Superior temporal gyrus (tissue), 1 donor: ENCODE measurements around the gene CLIC5.

Experiments
- DNase-seq: peaks from one replicate; pipeline ENCODE4 v3.0.0-alpha.2; 2016; ENCODE audit errors: extremely low spot score

Gene CLIC5

GRCh38 chr6:46015119-46015968 is at the start of gene CLIC5:
Gene CLIC5, minus strand, starts transcription at chr6:46015860. Its CDS starts 318 bp downstream, at chr6:46015542.
- no peak for DNase-seq

- no peak for DNase-seq
Measured at GRCh38 chr6:46062991-46063390, 47.3 kb upstream of the CLIC5 start.

GRCh38 chr6:46062312-46062711 is 46.7 kb upstream of the CLIC5 start:
- DNase-seq = no peak

- no peak for DNase-seq
Measured at GRCh38 chr6:46061497-46061896, 45.8 kb upstream of the CLIC5 start.

- no peak for DNase-seq
Measured at GRCh38 chr6:46059608-46060007, 43.9 kb upstream of the CLIC5 start.

DNA sequence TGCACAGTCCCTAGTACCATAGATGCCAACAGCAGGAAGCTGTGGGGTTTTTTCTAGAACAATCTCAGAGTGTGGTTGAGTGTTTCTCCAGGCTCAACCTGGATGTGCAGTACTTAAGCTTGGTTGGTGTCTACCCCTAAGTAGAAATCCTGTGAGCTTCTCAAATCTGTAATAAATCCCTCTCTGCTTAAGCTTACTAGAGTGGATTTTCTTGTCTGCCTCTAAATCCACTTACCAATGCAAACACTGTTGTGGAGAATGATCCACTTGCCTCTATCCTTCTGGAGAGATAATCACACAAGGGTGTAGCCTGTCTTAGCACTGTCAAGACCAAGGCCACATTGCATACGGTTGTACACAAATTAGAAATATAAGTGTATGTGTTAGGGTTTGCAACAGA is 43.3 kb upstream of the CLIC5 start:
- DNase-seq = no peak

DNA sequence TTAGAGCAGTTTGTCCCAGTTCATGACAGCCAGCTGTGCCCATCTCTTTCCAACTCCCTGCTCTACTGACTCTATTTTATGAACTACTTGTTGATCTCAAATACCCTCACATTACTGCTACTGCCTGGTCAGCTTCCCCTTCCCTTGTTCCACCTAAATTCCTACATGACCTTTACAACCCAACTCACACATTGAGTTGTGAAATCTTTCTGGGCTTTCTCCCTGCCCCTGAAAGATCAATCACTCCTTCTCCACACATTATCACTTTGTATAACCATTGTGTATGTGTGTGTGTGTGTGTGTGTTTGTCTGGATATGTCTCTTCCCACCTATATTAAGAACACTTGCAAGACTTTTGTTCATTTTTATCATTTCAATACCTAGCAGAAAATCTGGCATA is 42.1 kb upstream of the CLIC5 start:
- DNase-seq = no peak

- no peak for DNase-seq
Measured at GRCh38 chr6:46056906-46057529, 41.4 kb upstream of the CLIC5 start.

- no peak for DNase-seq
Measured at GRCh38 chr6:46054516-46054915, 38.9 kb upstream of the CLIC5 start.

DNA sequence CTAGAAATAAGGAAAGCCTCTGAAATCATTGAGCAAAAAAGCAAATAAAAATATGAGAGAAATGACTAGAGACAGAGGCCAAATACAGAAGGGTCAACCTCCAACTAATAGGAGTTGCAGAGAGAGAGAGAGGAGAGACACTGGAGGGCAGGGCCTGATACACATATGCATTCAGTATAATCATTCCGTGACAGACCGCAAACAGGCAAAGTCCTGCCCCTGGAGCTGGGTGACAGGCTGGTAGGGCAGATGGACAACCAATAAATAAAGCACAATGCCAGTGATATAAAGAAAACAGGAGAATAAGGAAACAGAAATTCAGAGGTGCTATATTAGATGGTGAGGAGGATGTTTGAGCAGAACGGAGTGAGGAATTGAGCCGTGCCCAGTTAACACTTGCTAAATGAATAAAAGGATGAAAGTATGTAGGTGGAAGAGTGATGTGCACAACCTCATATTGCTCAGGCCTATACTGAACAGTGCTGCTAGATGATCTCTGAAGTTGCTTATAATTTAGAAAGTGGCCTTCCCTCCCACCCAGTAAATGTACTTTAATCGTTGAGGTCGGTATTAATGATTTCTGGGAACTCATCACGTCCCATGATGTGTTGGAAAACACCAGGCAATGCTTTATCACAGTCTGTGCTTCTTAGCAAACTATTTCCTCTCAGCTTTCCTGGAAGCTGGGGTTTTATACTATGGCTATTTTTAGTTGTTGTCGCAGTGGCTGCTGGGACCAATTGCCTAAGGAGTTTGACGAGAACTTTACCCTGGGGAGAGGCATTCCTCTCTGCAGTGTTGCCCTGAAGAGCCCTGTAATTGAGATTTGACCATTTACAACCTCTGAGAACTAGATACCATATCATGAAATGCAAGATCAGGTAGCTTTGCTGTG is 37.6 kb upstream of the CLIC5 start:
- no peak for DNase-seq

DNA sequence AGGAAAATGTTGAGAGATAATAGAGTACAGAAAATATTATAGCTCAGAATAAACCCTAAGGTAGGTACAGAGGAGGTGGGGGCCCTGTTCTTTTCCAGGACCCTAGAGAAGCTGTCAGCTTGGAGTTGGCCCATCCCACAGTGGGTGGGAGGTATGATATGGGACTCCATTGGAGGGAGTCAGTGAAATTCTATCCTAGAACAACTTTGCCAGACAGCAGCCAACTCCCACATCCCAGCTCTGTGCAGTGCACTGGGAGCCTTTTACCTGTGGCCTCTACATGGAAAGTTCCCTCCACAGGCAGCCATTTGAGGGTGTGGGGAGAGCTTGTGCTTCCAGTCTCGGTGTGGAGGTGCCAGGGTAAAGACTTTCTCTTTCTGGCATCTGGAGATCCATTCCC is 36.8 kb upstream of the CLIC5 start:
- DNase-seq = no peak

DNA sequence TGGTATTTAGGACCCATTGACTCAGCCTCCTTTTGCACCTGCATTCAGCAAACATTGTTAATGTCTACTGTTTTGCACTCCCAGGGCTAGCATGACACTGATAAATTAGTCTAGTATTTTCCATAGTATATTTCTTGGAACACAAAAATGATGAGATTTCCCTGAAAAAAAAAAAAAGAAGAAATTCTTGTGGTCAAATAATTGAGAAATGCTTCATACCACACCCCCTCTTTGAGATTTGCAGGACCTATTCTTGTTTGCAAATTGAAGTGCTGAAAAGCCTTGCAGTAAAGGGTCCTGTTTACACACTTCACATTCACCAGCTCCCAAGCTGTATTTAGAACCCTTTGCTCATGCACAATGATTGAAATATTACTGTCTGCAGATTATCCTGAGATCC is 36.3 kb upstream of the CLIC5 start:
- DNase-seq = no peak

DNA sequence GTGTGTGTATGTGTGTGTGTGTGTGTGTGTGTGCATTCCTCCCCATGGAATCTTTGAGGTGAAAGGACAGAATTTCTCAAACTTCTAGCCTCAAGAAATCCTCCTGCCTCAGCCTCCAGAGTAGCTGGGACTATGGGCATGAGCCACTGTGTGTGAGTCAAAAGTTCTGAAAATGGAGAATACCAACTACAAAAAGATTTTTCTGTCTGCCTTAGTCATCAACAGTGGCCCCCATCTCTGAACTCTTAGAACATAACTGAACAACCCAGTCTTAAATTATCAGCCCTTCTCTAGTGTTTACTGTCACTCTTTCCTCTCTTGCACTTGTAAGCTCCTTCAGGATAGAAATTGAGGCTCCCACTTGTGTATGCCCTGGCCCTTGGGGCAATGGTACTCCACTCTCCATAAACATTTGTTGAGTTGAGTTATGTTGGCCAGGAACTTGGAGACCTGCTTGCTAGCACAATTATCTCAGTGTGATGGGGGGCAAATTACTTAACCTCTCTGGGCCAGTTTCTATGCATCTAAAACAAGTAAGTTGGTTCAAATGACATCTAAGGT is 35.3 kb upstream of the CLIC5 start:
- DNase-seq = no peak

DNA sequence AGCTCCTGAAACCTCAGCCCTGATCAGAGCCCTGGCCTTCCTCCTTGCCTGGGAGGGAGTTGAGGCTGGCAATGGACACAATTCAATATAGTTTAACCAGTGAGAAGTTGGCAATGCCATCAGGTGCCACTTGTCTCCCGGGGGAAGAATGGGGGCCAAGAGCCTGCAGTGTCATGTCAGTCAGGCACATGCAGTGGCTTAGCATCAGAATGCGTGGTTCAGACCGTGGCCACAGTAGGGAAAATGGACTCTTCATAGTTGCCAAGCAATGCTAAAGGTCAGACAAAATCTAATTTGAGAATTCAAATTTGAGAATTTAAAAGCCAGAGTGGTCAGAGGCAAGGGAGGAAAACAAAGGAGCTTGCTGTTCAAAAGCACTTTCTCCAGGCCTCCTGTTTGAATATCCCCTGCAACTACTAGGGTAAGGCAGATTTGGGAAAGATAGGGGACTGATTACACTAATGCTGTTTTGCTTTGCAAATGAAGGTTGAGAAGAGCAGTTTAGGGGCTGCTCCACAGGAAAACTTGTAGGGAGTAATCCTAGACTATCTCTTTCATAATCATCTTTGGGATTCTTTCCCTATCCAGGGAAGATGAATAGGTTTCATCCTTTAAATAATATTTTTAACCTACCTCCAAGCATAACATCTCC is 33.1 kb upstream of the CLIC5 start:
- DNase-seq = no peak

- no peak for DNase-seq
Measured at GRCh38 chr6:46046558-46047174, 31.0 kb upstream of the CLIC5 start.

DNA sequence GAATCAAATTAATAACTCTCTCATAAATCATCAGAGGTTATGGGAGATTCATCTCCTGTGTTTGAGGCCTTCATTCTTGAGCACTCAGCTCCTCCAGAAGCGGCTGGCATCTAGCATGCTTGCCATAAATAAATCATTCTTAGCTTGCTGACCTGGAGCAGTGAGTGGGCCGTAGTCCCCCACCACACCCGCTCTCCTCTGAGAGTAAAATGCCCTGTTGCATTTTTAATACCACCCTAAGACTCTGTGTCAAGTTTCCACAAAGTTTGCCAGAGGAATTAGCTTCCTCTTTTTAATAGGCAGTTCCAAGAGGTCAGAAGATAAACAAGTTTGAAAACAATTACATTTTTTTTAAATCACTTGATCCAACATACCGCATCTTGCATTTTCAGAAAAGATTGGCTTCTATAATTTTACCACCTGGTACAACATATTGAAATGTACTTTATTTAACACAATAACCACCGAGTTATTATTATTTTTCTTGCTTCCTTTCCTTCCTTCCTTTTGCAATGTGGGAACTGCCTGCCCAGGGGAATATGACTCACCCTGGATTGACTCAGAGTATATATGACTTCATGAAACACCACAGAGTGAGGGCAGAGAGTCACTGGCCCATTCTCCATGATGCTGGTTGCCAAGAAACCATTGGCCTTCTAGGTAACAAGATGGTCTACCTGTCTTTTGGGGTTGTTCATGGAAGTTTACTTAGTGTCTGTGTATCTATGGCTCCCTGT is 29.4 kb upstream of the CLIC5 start:
- no peak for DNase-seq

GRCh38 chr6:46042355-46042999 is 26.8 kb upstream of the CLIC5 start:
- peak; percentile 48 for DNase-seq

DNA sequence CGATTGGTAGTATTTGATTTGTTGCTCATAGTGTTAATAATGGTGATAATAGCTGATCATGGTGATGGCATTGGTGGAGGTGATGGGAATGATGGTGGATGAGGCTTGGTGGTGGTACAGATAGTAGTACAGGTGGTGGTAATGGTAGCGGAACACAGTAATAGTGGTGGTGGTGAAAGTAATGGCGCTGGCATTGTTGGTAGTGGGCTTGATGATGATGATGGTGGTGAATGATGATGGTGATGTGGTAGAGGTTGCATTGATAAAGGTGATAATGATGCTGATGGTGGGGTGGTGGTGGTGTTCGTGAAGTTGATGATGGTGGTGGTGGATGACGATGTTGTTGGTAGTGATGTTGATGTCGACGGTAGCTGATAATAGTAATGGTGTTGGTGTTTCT is 24.6 kb upstream of the CLIC5 start:
- no peak for DNase-seq

- no peak for DNase-seq
Measured at GRCh38 chr6:46039646-46040045, 24.0 kb upstream of the CLIC5 start.

- no peak for DNase-seq
Measured at GRCh38 chr6:46036911-46037310, 21.3 kb upstream of the CLIC5 start.
